ENCODE data around the gene HRAS. TPM values are rescaled to one million over a fixed set of nuclear protein-coding genes. Genes with fewer than 3 reads are reported as not detected.

The HRAS gene
- total and polyA plus RNA-seq, 10 of the 15 experiments (the other 5 are each of a cell fraction or from before 2014, with no cell fraction given): 2.8 to 72.4 (median 31.7) TPM

DNA sequence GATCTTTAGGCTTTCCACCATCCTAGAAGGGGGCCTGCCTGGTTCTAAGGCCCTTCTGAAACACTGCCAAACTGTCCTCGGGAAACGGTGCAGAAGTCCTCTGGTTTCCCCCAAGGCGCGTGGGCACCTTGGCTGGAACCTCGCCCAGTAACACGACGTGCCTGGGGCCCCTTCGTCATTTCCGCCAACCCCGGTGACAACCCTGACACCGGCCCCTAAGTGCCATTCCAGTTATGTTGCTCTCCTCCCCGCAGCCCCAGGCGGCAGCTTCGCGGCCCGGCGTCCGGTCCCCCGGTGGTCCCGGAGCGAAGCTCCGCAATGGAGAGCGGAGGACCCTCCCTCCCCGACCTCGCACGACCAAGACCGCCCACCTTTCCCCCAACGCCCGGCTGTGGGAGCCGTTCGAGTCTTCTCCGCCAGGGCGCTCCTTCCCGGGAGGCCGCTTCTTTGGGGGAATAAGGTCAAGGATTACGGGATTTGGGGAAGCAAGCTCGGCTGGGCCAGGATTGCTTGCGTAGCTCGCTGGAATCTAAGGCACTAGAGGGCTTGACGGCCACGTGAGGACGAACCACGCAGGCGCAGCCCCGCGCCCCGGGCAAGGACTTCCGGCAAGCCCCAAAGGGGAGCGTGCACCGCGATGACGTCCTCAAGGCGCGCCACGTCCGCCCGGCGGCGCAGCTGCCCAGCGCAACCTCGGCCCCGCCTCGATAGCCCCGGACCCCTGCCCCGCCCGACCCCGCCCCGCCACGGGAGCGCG lies 29.0 kb downstream of the HRAS start (continued):
- TF ChIP-seq TCF3 (IDR thresholded peaks at IDR 0.05; ENCODE audit: borderline replicate concordance, insufficient read depth, low read depth, low read length): peak; percentile 36; the same call in 1 of the 2 replicates
- no peak for TF ChIP-seq NR2C2 (IDR thresholded peaks at IDR 0.05; ENCODE audit: borderline replicate concordance, control insufficient read depth, insufficient read length, low read depth)
- peak; percentile 45 for TF ChIP-seq SIX5 (IDR thresholded peaks at IDR 0.05; ENCODE audit: low read depth, low read length, severe bottlenecking)
- TF ChIP-seq SMC3 (IDR thresholded peaks at IDR 0.05; ENCODE audit: borderline replicate concordance, low read length): no peak
- TF ChIP-seq ZNF217 (IDR thresholded peaks at IDR 0.05): no peak
- TF ChIP-seq RUNX3 (IDR thresholded peaks at IDR 0.05; ENCODE audit: low read length): peak; percentile 18
- no peak for TF ChIP-seq RAD21 (IDR thresholded peaks at IDR 0.05; ENCODE audit: insufficient read depth, low read depth, low read length)
- TF ChIP-seq, protein P1, sequence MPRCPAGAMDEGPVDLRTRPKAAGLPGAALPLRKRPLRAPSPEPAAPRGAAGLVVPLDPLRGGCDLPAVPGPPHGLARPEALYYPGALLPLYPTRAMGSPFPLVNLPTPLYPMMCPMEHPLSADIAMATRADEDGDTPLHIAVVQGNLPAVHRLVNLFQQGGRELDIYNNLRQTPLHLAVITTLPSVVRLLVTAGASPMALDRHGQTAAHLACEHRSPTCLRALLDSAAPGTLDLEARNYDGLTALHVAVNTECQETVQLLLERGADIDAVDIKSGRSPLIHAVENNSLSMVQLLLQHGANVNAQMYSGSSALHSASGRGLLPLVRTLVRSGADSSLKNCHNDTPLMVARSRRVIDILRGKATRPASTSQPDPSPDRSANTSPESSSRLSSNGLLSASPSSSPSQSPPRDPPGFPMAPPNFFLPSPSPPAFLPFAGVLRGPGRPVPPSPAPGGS (IDR thresholded peaks at IDR 0.05; ENCODE audit: borderline replicate concordance, insufficient read depth, low read depth, low read length, poor library complexity, severe bottlenecking): peak; percentile 14
- TF ChIP-seq, protein P2, sequence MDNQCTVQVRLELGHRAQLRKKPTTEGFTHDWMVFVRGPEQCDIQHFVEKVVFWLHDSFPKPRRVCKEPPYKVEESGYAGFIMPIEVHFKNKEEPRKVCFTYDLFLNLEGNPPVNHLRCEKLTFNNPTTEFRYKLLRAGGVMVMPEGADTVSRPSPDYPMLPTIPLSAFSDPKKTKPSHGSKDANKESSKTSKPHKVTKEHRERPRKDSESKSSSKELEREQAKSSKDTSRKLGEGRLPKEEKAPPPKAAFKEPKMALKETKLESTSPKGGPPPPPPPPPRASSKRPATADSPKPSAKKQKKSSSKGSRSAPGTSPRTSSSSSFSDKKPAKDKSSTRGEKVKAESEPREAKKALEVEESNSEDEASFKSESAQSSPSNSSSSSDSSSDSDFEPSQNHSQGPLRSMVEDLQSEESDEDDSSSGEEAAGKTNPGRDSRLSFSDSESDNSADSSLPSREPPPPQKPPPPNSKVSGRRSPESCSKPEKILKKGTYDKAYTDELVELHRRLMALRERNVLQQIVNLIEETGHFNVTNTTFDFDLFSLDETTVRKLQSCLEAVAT (IDR thresholded peaks at IDR 0.05): no peak; the same call in none of the 2 replicates
- TF ChIP-seq IKZF2 (IDR thresholded peaks at IDR 0.05): peak in 1 of 2 experiments; percentile 49; a peak in 3 of 4 replicates
- no peak for TF ChIP-seq SUZ12 (IDR thresholded peaks at IDR 0.05; ENCODE audit: unreplicated experiment)
- TF ChIP-seq TCF12 (IDR thresholded peaks at IDR 0.05; ENCODE audit: low read depth, low read length): no peak
- TF ChIP-seq ZZZ3 (IDR thresholded peaks at IDR 0.05; ENCODE audit: control insufficient read depth, insufficient read length, low read depth): no peak
- TF ChIP-seq DPF2 (IDR thresholded peaks at IDR 0.05): peak; percentile 51
- TF ChIP-seq, protein P3, sequence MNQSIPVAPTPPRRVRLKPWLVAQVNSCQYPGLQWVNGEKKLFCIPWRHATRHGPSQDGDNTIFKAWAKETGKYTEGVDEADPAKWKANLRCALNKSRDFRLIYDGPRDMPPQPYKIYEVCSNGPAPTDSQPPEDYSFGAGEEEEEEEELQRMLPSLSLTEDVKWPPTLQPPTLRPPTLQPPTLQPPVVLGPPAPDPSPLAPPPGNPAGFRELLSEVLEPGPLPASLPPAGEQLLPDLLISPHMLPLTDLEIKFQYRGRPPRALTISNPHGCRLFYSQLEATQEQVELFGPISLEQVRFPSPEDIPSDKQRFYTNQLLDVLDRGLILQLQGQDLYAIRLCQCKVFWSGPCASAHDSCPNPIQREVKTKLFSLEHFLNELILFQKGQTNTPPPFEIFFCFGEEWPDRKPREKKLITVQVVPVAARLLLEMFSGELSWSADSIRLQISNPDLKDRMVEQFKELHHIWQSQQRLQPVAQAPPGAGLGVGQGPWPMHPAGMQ (IDR thresholded peaks at IDR 0.05; ENCODE audit: borderline replicate concordance): no peak
- no peak for TF ChIP-seq NFXL1 (IDR thresholded peaks at IDR 0.05; ENCODE audit: borderline replicate concordance)
- TF ChIP-seq PAX8 (IDR thresholded peaks at IDR 0.05): no peak
- TF ChIP-seq RCOR1 (conservative IDR thresholded peaks at IDR 0.05; ENCODE audit: low read depth, low read length): no peak
- TF ChIP-seq FOS (IDR thresholded peaks at IDR 0.05; ENCODE audit: borderline replicate concordance, extremely low read depth, insufficient read length): no peak
- TF ChIP-seq RAD51 (IDR thresholded peaks at IDR 0.05): peak; percentile 82
- TF ChIP-seq SMAD5 (IDR thresholded peaks at IDR 0.05; ENCODE audit: low read depth): peak; percentile 74; the same call in 1 of the 2 replicates
- 0 out of 2 replicates have a peak, but pooled peaks have one; percentile 66 for TF ChIP-seq GATAD2B (conservative IDR thresholded peaks at IDR 0.05; ENCODE audit: low read depth)
- TF ChIP-seq, protein P4, sequence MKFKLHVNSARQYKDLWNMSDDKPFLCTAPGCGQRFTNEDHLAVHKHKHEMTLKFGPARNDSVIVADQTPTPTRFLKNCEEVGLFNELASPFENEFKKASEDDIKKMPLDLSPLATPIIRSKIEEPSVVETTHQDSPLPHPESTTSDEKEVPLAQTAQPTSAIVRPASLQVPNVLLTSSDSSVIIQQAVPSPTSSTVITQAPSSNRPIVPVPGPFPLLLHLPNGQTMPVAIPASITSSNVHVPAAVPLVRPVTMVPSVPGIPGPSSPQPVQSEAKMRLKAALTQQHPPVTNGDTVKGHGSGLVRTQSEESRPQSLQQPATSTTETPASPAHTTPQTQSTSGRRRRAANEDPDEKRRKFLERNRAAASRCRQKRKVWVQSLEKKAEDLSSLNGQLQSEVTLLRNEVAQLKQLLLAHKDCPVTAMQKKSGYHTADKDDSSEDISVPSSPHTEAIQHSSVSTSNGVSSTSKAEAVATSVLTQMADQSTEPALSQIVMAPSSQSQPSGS (IDR thresholded peaks at IDR 0.05; ENCODE audit: low read length): no peak
- no peak for TF ChIP-seq SMARCA5 (IDR thresholded peaks at IDR 0.05)
- no peak for TF ChIP-seq NFIC (IDR thresholded peaks at IDR 0.05; ENCODE audit: low read depth, low read length)
- peak; percentile 44 for TF ChIP-seq YY1 (IDR thresholded peaks at IDR 0.05; ENCODE audit: low read depth, low read length)
